22Rv1 (cell line): ENCODE data around the gene CENPP.

Experiments
- H3K27ac ChIP-seq: fragments of 450-650 bp; 2 replicates; pipeline ENCODE4 v1.5.1; 2017
- ZFX ChIP-seq: fragments of 450-650 bp; IDR thresholded peaks from 2 replicates; pipeline ENCODE4 v1.6.1; 2017; ENCODE audit warnings: antibody characterized with exemption, borderline replicate concordance
- TF ChIP-seq, protein P1 (sequence below): fragments of 450-650 bp; IDR thresholded peaks from 2 replicates; pipeline ENCODE4 v1.5.1; 2017; ENCODE audit warnings: mild to moderate bottlenecking

Gene CENPP

DNA sequence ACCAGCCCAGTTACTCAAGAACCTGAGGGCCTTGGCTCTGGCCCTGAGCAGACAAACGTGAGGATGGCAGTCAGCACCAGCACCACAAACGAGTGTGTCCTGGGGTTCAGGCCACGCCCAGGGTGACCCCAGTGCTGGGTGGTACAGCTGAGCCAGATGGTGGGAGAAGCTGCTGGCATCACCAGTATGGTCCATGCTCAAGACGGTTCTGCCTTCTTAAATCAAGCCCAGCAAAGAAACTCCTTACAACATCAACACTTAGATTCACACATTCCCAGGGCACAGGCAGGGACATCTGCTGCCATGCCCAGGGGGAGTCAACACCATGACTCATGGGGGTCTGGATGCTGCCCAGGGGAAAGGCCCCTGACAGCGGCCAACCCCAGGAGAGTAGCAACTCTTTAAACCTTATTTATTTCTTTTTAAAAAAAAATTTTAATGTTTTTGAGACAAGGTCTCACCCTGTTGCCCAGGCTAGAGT is 312.9 kb downstream of the CENPP start:
- TF ChIP-seq ZFX: no peak
- TF ChIP-seq, protein P1, sequence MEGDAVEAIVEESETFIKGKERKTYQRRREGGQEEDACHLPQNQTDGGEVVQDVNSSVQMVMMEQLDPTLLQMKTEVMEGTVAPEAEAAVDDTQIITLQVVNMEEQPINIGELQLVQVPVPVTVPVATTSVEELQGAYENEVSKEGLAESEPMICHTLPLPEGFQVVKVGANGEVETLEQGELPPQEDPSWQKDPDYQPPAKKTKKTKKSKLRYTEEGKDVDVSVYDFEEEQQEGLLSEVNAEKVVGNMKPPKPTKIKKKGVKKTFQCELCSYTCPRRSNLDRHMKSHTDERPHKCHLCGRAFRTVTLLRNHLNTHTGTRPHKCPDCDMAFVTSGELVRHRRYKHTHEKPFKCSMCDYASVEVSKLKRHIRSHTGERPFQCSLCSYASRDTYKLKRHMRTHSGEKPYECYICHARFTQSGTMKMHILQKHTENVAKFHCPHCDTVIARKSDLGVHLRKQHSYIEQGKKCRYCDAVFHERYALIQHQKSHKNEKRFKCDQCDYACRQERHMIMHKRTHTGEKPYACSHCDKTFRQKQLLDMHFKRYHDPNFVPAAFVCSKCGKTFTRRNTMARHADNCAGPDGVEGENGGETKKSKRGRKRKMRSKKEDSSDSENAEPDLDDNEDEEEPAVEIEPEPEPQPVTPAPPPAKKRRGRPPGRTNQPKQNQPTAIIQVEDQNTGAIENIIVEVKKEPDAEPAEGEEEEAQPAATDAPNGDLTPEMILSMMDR: no peak
- H3K27ac ChIP-seq: no peak overlapping the region

DNA sequence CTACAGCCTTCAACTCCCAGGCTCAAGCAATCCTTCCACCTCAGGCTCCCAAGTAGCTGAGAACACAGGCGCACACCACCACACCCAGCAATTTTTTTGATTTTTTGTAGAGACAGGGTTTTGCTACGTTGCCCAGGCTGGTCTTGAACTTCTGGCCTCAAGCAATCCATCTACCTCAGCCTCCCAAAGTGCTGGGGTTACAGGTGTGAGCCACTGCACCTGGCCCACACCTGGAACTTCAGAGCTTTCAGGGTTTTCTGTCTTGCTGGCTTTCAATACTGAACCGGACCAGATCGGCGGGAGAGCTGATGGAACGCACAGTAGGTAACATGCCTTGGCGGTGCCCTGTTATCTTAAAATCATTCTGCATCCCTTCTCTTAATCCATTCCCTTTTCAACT is 313.4 kb downstream of the CENPP start:
- TF ChIP-seq ZFX: no peak
- TF ChIP-seq, protein P1: no peak
- H3K27ac ChIP-seq: no peak overlapping the region

GRCh38 chr9:92639791-92640271 is 314.1 kb downstream of the CENPP start:
- TF ChIP-seq ZFX: no peak
- TF ChIP-seq, protein P1: no peak
- H3K27ac ChIP-seq: no peak overlapping the region

DNA sequence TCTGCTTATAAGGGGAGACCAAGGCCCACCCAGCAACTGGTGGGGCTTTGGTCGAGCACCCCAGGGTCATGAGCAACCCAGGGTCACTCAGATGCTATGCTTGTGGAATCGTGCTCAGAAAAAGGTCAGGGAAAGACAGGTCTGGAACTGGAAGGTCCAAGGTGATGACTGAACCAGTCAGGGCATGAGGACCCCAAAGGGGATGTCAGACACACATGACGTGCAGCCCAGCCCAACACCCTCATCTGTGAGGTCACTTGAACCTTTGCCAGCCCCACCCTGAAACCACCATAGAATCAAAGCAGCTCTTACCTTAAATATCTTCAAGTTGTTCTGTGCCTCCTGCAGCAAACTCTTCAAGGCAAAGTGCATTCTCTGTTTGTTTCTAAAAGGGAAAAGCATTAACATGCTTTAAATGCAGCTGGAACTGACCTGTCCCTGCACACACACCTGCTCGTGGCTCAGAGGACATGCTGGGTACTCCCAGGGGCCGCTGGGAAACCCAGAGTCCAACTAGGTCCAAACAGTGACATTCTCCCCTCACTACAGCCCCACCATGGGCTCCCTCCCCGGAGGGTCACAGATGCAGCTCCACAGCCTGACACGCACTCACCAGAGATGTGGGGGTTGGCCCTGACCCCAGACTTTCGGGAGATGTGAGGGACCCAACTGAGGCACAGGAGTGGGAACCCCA is 314.8 kb downstream of the CENPP start:
- H3K27ac ChIP-seq: no peak overlapping the region
- no peak for TF ChIP-seq ZFX
- TF ChIP-seq, protein P1: no peak

GRCh38 chr9:92641092-92641809 is 315.5 kb downstream of the CENPP start:
- no peak for TF ChIP-seq ZFX
- TF ChIP-seq, protein P1: no peak
- H3K27ac ChIP-seq: no peak overlapping the region

DNA sequence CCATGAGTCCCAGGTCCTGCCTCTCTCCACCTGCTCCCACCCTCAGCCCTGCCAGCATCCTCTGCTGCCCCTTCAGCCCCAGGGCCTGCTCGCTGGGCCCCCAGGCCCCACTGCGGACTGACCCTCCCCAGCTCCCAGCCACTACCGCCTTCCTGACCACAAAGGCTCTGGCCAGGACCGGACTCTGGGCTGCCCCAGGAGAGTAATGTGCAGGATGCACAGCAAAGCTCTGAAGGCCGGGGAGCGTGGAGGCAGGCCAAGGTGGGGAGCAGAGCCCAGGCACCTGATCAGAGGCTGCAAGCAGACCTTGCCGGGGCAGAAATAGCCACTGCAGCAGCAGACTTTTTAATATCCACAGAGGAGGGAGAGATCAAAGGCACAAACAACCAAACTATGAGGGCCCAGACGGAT is 316.3 kb downstream of the CENPP start:
- H3K27ac ChIP-seq: no peak overlapping the region

More for the DNA sequence above, 316.3 kb downstream of the CENPP start:
- TF ChIP-seq, protein P1: no peak
- no peak for TF ChIP-seq ZFX
